Measurements from ENCODE around the gene FAM72D. TPM values are rescaled to one million over a fixed set of nuclear protein-coding genes. Genes with fewer than 3 reads are reported as not detected.
A peak's percentile ranks its signal among the peaks of the same experiment; 100 is the strongest.
"Not testable (repeated sequence)": the region's sequence is repeated elsewhere in the genome, so short reads cannot be mapped to it uniquely, and the experiment has no call there.

Gene FAM72D
- total and polyA plus RNA-seq, 7 experiments from 2014 or later, result 4.9 TPM; not detected in 6

DNA sequence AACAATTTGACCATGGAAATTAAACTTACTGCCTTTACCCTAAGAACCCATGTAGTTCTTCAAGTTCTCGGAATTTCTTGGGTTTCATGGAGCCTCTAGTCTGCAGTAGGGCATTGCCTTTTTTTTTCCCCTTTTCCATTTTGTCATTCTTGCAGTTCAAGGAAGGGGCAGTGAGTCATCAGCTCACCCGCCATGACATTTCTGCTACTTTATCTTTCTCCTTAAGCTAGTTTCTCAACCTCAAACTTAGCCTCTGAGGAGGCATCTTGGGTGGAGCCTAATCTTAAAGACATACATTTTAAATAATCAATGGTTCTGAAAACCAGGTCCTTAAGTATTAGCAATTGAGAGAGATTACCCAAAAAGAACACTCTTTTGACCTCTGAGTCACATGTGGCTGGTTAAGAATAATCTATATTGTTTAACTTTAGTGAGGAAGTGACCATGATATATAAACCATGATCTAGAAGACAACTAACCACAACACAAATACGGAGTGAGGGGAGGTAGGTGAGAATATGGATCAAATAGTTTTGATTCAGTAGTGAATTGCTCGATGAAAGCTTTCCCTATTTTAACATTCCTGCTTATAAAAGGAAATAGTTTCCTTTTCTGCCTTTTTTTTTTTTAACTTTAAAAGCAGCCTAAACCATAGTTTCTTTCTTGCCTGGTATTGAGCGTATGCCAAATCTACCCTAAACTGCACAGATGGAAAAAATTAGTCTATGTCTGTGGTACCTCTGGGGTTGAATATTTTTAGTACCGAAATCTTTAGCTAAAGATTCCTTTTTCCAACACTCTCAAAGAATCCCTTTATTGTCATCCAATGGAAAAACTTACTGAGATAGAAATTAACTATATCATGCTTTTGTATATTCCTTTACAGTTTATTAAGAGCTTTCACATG lies 20.1 kb downstream of the FAM72D start:
- H3K4me3 Mint-ChIP-seq, result not testable (repeated sequence)

DNA sequence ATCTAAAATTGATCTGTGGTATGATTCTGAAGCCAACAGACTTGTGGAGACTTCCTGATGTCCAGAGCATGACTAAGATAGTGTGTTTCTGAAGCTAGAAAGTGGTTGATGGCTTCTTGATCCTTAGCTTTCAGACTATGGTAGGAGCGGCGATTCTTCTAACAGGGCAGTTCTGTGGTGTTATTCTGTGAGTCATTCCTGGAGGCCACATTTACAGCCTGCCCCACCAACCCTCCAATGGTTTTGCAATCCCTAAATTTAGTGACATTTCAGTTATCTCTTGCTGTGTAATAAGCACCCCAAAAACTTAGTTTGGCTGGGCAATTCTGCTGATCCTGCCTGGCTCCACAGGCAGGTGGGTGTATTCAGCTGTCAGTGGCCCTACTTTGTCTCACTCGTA lies 24.1 kb downstream of the FAM72D start:
- H3K4me3 ChIP-seq (ENCODE audit: low read length); DNase-seq; intact Hi-C loops (cut with micrococcal nuclease); H3K27ac ChIP-seq (ENCODE audit: low read depth, low read length); POLR2A ChIA-PET; H3K4me1 ChIP-seq (ENCODE audit: control insufficient read depth in 2 of 2, insufficient read depth in 2 of 2, low read length in 2 of 2); H3K4me3 Mint-ChIP-seq; H3K9me3 ChIP-seq (ENCODE audit: control insufficient read depth in 2 of 3, low read length in 3 of 3); H3K27me3 Mint-ChIP-seq; H3K36me3 ChIP-seq (ENCODE audit: control insufficient read depth in 2 of 3, insufficient read depth in 3 of 3, low read length in 3 of 3); H3K9me3 Mint-ChIP-seq; H3K27me3 ChIP-seq (ENCODE audit: control insufficient read depth in 2 of 2, insufficient read depth in 2 of 2, low read length in 2 of 2); CTCF ChIA-PET; H3K4me1 Mint-ChIP-seq; H3K27ac Mint-ChIP-seq; H3K36me3 Mint-ChIP-seq: not testable (repeated sequence)
- peak; percentile 57 for ATAC-seq

More for the DNA sequence above, 20.1 kb downstream of the FAM72D start:
- intact Hi-C loops (cut with micrococcal nuclease); H3K9me3 ChIP-seq (ENCODE audit: control insufficient read depth in 2 of 3, low read length in 3 of 3); H3K4me1 Mint-ChIP-seq; H3K9me3 Mint-ChIP-seq; H3K27ac ChIP-seq (ENCODE audit: low read depth, low read length); DNase-seq; H3K36me3 Mint-ChIP-seq; H3K27me3 Mint-ChIP-seq; H3K4me1 ChIP-seq (ENCODE audit: control insufficient read depth in 2 of 2, insufficient read depth in 2 of 2, low read length in 2 of 2); H3K27me3 ChIP-seq (ENCODE audit: control insufficient read depth in 2 of 2, insufficient read depth in 2 of 2, low read length in 2 of 2); CTCF ChIA-PET; H3K4me3 ChIP-seq (ENCODE audit: low read length); H3K27ac Mint-ChIP-seq; POLR2A ChIA-PET; H3K36me3 ChIP-seq (ENCODE audit: control insufficient read depth in 2 of 3, insufficient read depth in 3 of 3, low read length in 3 of 3): not testable (repeated sequence)
- ATAC-seq, result peak; percentile 46

DNA sequence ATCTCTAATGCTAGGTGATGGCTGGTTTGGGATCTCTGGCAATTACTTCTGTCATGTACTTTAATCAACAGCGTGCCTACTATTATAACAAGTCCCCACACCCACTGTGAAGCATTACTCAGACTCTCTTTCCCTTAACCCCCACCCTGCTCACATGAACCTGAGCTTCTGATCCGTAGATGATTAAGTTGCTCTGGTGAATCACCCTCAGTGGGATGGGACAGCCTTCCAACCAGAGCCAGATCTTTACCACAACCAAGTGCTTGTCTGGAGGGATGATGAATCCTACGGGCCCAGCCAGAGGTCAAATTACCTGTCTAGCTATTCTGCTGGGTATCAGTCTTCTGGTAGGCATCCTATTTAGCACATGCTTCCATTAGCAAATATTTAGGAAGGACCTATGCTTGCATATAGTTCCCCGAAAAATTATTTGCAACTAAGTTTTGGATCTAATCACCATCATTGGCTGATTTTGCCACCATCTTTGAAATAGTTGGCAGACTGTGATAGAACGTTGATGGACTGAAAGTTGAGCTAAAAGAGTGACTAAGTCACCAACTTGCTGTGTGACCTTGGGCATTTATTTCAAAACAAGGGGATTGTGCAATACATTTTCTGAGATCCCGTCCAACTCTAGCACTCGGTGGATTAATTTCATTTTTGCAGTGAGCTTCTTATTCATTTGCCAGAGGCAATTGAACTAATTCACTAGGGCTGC lies 26.7 kb downstream of the FAM72D start:
- H3K36me3 Mint-ChIP-seq; H3K27ac ChIP-seq (ENCODE audit: low read depth, low read length); H3K4me3 Mint-ChIP-seq; CTCF ChIA-PET; POLR2A ChIA-PET; H3K9me3 ChIP-seq (ENCODE audit: control insufficient read depth in 2 of 3, low read length in 3 of 3); DNase-seq; H3K4me3 ChIP-seq (ENCODE audit: low read length); intact Hi-C loops (cut with micrococcal nuclease); H3K27me3 ChIP-seq (ENCODE audit: control insufficient read depth in 2 of 2, insufficient read depth in 2 of 2, low read length in 2 of 2); H3K4me1 ChIP-seq (ENCODE audit: control insufficient read depth in 2 of 2, insufficient read depth in 2 of 2, low read length in 2 of 2); H3K36me3 ChIP-seq (ENCODE audit: control insufficient read depth in 2 of 3, insufficient read depth in 3 of 3, low read length in 3 of 3); H3K27me3 Mint-ChIP-seq; H3K27ac Mint-ChIP-seq; H3K4me1 Mint-ChIP-seq; H3K9me3 Mint-ChIP-seq: not testable (repeated sequence)
- ATAC-seq, result peak; percentile 34

DNA sequence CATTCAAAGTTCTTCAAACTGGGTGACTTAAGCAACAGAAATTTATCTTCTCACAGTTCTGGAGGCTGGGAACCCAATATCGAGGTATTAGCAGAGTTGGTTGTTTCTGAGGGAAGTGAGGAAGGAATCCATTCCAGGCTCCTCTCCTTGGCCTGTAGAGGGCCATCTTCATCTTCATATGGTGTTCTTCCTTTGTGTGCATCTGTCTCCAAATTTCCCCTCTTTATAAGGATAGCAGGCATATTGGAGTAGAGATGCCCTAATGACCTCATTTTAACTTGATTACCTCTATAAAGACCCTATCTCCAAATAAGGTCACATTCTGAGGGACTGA lies 27.3 kb downstream of the FAM72D start:
- H3K9me3 ChIP-seq (ENCODE audit: control insufficient read depth in 2 of 3, low read length in 3 of 3); H3K4me1 Mint-ChIP-seq; POLR2A ChIA-PET; H3K9me3 Mint-ChIP-seq; H3K4me3 Mint-ChIP-seq; H3K4me3 ChIP-seq (ENCODE audit: low read length); H3K36me3 ChIP-seq (ENCODE audit: control insufficient read depth in 2 of 3, insufficient read depth in 3 of 3, low read length in 3 of 3); H3K4me1 ChIP-seq (ENCODE audit: control insufficient read depth in 2 of 2, insufficient read depth in 2 of 2, low read length in 2 of 2); H3K27ac Mint-ChIP-seq; CTCF ChIA-PET; DNase-seq; H3K27me3 Mint-ChIP-seq; H3K27ac ChIP-seq (ENCODE audit: low read depth, low read length); H3K36me3 Mint-ChIP-seq; ATAC-seq; H3K27me3 ChIP-seq (ENCODE audit: control insufficient read depth in 2 of 2, insufficient read depth in 2 of 2, low read length in 2 of 2); intact Hi-C loops (cut with micrococcal nuclease): not testable (repeated sequence)

DNA sequence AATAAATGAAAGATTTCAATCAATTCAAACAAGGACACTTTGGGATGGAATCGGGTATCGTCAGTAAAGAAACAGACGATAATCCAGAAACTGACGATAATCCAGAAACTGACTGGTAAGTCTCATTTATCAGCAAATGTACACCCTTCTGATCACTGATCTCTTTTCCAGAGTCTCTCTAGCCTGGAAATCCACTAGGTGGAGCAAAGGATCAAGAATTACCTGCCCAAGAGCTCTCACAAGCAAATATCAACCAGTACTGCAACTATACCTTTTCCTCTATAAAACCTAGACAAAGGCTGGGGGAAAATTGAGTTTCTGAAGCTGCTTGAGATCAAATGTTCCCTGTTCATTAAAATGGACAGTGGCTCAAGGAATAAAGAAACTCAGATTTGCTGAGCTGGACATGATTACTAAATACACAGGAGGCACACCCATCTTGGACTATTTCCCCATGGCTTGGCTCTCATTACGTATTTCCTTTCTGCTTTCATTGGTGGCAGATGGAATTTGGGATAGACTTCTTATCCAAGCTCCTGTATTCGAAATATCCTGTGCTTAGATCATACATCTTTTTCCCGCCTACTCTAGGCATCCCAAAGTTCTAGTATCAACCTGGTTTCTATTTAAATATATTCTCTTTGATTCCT lies 28.3 kb downstream of the FAM72D start:
- H3K36me3 Mint-ChIP-seq; intact Hi-C loops (cut with micrococcal nuclease); ATAC-seq; H3K4me1 ChIP-seq (ENCODE audit: control insufficient read depth in 2 of 2, insufficient read depth in 2 of 2, low read length in 2 of 2); POLR2A ChIA-PET; H3K27me3 Mint-ChIP-seq; H3K9me3 Mint-ChIP-seq; CTCF ChIA-PET; H3K27ac ChIP-seq (ENCODE audit: low read depth, low read length); H3K36me3 ChIP-seq (ENCODE audit: control insufficient read depth in 2 of 3, insufficient read depth in 3 of 3, low read length in 3 of 3); H3K4me3 Mint-ChIP-seq; H3K27ac Mint-ChIP-seq; DNase-seq; H3K4me1 Mint-ChIP-seq; H3K4me3 ChIP-seq (ENCODE audit: low read length); H3K9me3 ChIP-seq (ENCODE audit: control insufficient read depth in 2 of 3, low read length in 3 of 3); H3K27me3 ChIP-seq (ENCODE audit: control insufficient read depth in 2 of 2, insufficient read depth in 2 of 2, low read length in 2 of 2): not testable (repeated sequence)

DNA sequence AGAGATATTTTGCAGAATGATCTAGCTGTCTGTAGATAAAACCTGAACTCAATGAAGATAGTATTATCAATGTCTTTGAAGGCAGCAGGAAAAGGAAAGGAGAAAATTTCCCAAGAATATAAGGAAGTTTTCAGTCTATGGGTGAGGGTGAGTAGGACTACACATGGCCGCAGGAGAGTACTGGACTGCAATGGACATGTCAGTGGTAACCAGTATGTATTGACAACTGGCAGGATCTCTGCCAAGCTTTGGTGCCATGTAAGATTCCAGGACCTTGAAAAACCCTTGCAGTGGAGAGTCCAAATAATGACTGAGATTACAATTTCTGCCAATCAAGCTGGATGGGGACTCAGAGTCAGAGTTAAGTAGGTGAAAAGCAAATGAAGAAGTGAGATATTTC lies 29.3 kb downstream of the FAM72D start:
- H3K9me3 ChIP-seq (ENCODE audit: control insufficient read depth in 2 of 3, low read length in 3 of 3); ATAC-seq; H3K9me3 Mint-ChIP-seq; H3K27ac ChIP-seq (ENCODE audit: low read depth, low read length); DNase-seq; H3K27ac Mint-ChIP-seq; POLR2A ChIA-PET; CTCF ChIA-PET; H3K27me3 Mint-ChIP-seq; H3K27me3 ChIP-seq (ENCODE audit: control insufficient read depth in 2 of 2, insufficient read depth in 2 of 2, low read length in 2 of 2); H3K36me3 ChIP-seq (ENCODE audit: control insufficient read depth in 2 of 3, insufficient read depth in 3 of 3, low read length in 3 of 3); H3K4me3 Mint-ChIP-seq; H3K4me1 ChIP-seq (ENCODE audit: control insufficient read depth in 2 of 2, insufficient read depth in 2 of 2, low read length in 2 of 2); H3K4me1 Mint-ChIP-seq; H3K4me3 ChIP-seq (ENCODE audit: low read length); intact Hi-C loops (cut with micrococcal nuclease); H3K36me3 Mint-ChIP-seq: not testable (repeated sequence)

DNA sequence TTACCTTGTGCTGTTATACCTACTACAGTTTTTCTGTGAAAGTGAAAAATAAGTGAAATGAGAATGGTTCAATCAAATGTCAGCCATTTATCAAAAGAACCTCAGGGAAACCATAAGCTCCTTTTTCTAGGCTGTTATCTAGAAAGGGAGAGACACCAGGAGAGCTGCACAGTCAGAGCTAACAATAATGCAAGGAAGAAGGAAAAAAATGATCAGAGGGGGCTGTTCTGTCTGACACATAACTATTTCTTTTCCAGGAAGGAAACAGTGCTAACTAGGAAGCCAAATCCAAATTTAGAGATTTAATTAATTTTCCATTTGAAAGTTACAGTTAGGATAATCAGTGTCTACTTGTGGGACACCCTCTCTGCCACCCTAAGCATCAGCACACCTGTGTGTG lies 31.4 kb downstream of the FAM72D start:
- intact Hi-C loops (cut with micrococcal nuclease); H3K27ac Mint-ChIP-seq; H3K36me3 ChIP-seq (ENCODE audit: control insufficient read depth in 2 of 3, insufficient read depth in 3 of 3, low read length in 3 of 3); POLR2A ChIA-PET; H3K4me3 ChIP-seq (ENCODE audit: low read length); H3K27ac ChIP-seq (ENCODE audit: low read depth, low read length); H3K36me3 Mint-ChIP-seq; H3K27me3 Mint-ChIP-seq; H3K27me3 ChIP-seq (ENCODE audit: control insufficient read depth in 2 of 2, insufficient read depth in 2 of 2, low read length in 2 of 2); H3K4me1 Mint-ChIP-seq; CTCF ChIA-PET; H3K9me3 Mint-ChIP-seq; H3K9me3 ChIP-seq (ENCODE audit: control insufficient read depth in 2 of 3, low read length in 3 of 3); H3K4me1 ChIP-seq (ENCODE audit: control insufficient read depth in 2 of 2, insufficient read depth in 2 of 2, low read length in 2 of 2); H3K4me3 Mint-ChIP-seq; DNase-seq; ATAC-seq: not testable (repeated sequence)

Measured in naive thymus-derived CD4-positive, alpha-beta T cell (primary cell).